HCT116 (cell line): ENCODE results near the gene SLC38A9. TPM values are rescaled to one million over a fixed set of nuclear protein-coding genes. Genes with fewer than 3 reads are reported as not detected.

Experiments
- ATAC-seq: fragments of 200-7000 bp; cut with Tn5 transposase; 2 replicates; pipeline ENCODE4 v1.9.1; 2020; ENCODE audit warnings: mild to moderate bottlenecking, moderate library complexity
- BruUV-seq: library from RNA; stranded (reverse); fragments of 400-500 nt; replicated peaks from 2 replicates; lab custom pipeline; 2021; lab: Mats Ljungman, UMichigan
- CTCF ChIA-PET: fragments of 300-600 bp; sonication (Branson Sonifier 250); formaldehyde crosslinking; loops from one replicate; lab custom pipeline; 2021; ENCODE audit warnings: antibody characterized with exemption; lab: Charles Lee
- POLR2A ChIA-PET: fragments of 300-600, 350-600 bp; sonication (Branson Sonifier 250); formaldehyde crosslinking; loops from one replicate; lab custom pipeline; 2021; ENCODE audit warnings: antibody characterized with exemption; lab: Charles Lee
- RAD21 ChIA-PET, 2 experiments: fragments of 300-600 bp; sonication (Branson Sonifier 250); formaldehyde crosslinking; loops; one replicate each; lab custom pipeline; 2023; ENCODE audit warnings: low total read pairs in 2 of 2; ENCODE audit not compliant: uncharacterized antibody in 2 of 2, unreplicated experiment in 2 of 2, low non-redundant PET in 1 of 2; lab: Charles Lee
- DNase-seq: peaks from one replicate; pipeline ENCODE4 v3.0.0-alpha.2; 2010; ENCODE audit warnings: low read depth, low spot score
- H2AFZ ChIP-seq: fragments of 200-600 bp; shearing (Covaris generic), sonication (generic); 2 replicates; pipeline ENCODE4 v1.6.1; 2017; ENCODE audit warnings: low read depth, mixed run types, mixed read lengths, antibody characterized with exemption, low read length; ENCODE audit not compliant: poor library complexity, severe bottlenecking
- H3K27ac ChIP-seq: 2 replicates; pipeline ENCODE4 v1.5.1; 2012; ENCODE audit warnings: low read depth, low read length
- H3K27me3 ChIP-seq: fragments of 200-600 bp; sonication (generic); 2 replicates; pipeline ENCODE4 v1.6.1; 2016; ENCODE audit warnings: mixed run types, low read length, mixed read lengths; ENCODE audit not compliant: insufficient read depth
- H3K36me3 ChIP-seq, 2 experiments: fragments of 200-500 bp in 1 of 2; fragments of 200-600 bp in 1 of 2; sonication (Bioruptor generic) in 1 of 2; sonication (generic) in 1 of 2; 2 replicates each; pipeline versions ENCODE4 v1.5.1 to v1.6.1; 2014 to 2016; ENCODE audit warnings: low read length in 2 of 2, inconsistent platforms in 1 of 2, mixed read lengths in 1 of 2, mixed run types in 1 of 2; ENCODE audit not compliant: insufficient read depth in 2 of 2, control insufficient read depth in 1 of 2
- H3K4me1 ChIP-seq, 2 experiments: fragments of 200-600 bp in 1 of 2; sonication (generic) in 1 of 2; 2 replicates each; pipeline versions ENCODE4 v1.5.1 to v1.6.1; 2012 to 2017; ENCODE audit warnings: low read length in 2 of 2, inconsistent platforms in 1 of 2, mild to moderate bottlenecking in 1 of 2, mixed read lengths in 1 of 2, mixed run types in 1 of 2, moderate library complexity in 1 of 2; ENCODE audit not compliant: insufficient read depth in 2 of 2, control insufficient read depth in 1 of 2
- H3K4me2 ChIP-seq: fragments of 200-600 bp; sonication (generic); 2 replicates; pipeline ENCODE4 v1.6.1; 2017; ENCODE audit warnings: mixed run types, low read length, mixed read lengths
- H3K4me3 ChIP-seq, 2 experiments: fragments of 200-600 bp in 1 of 2; sonication (generic) in 1 of 2; replicated peaks in 1 of 2; 2 replicates each; pipeline ENCODE4 v1.5.1; 2011 to 2016; ENCODE audit warnings: low read length in 2 of 2, control low read depth in 1 of 2, low read depth in 1 of 2, mild to moderate bottlenecking in 1 of 2, mixed read lengths in 1 of 2, mixed run types in 1 of 2
- H3K79me2 ChIP-seq: fragments of 200-600 bp; sonication (generic); 2 replicates; pipeline ENCODE4 v1.6.1; 2017; ENCODE audit warnings: mild to moderate bottlenecking, mixed run types, low read length, moderate library complexity, mixed read lengths; ENCODE audit not compliant: insufficient read depth
- H3K9ac ChIP-seq: fragments of 200-600 bp; sonication (generic); 2 replicates; pipeline ENCODE4 v1.6.1; 2016; ENCODE audit warnings: low read length, mixed read lengths
- H3K9me2 ChIP-seq: fragments of 200-600 bp; sonication (generic), shearing (Covaris generic); 2 replicates; pipeline ENCODE4 v1.6.1; 2017; ENCODE audit warnings: mixed run types, mild to moderate bottlenecking, moderate library complexity; ENCODE audit not compliant: insufficient read depth
- H3K9me3 ChIP-seq, 2 experiments: fragments of 200-500 bp in 1 of 2; fragments of 200-600 bp in 1 of 2; sonication (Bioruptor generic) in 1 of 2; sonication (generic) in 1 of 2; 2 replicates each; pipeline ENCODE4 v1.6.1; 2014 to 2017; ENCODE audit warnings: low read length in 2 of 2, mixed read lengths in 2 of 2, inconsistent platforms in 1 of 2, low read depth in 1 of 2, mild to moderate bottlenecking in 1 of 2, mixed run types in 1 of 2, moderate library complexity in 1 of 2; ENCODE audit not compliant: control insufficient read depth in 1 of 2, insufficient read depth in 1 of 2
- H4K20me1 ChIP-seq: fragments of 200-600 bp; sonication (generic), shearing (Covaris generic); 2 replicates; pipeline ENCODE4 v1.6.1; 2017; ENCODE audit warnings: mixed run types, mild to moderate bottlenecking, moderate library complexity; ENCODE audit not compliant: insufficient read depth
- CEBPB ChIP-seq: IDR thresholded peaks from 2 replicates; pipeline ENCODE4 v1.6.1; 2012; ENCODE audit warnings: low read depth
- EZH2 ChIP-seq: fragments of 200-600 bp; sonication (generic); IDR thresholded peaks from 2 replicates; pipeline ENCODE4 v1.6.1; 2017; ENCODE audit warnings: antibody characterized with exemption, mixed run types
- EZH2phosphoT487 ChIP-seq: fragments of 200-600 bp; IDR thresholded peaks from 2 replicates; pipeline ENCODE4 v1.6.1; 2018; ENCODE audit warnings: antibody characterized with exemption, borderline replicate concordance
- JUND ChIP-seq: IDR thresholded peaks from 2 replicates; pipeline ENCODE4 v1.6.1; 2012
- POLR2A ChIP-seq: IDR thresholded peaks from 2 replicates; pipeline ENCODE4 v1.7.0; 2011; ENCODE audit warnings: borderline replicate concordance; ENCODE audit not compliant: insufficient read depth, insufficient read length; ENCODE audit errors: extremely low read depth
- POLR2AphosphoS5 ChIP-seq: IDR thresholded peaks from 2 replicates; pipeline ENCODE4 v1.6.1; 2011; ENCODE audit warnings: mild to moderate bottlenecking, low read depth, low read length, moderate library complexity
- RAD21 ChIP-seq: IDR thresholded peaks from 2 replicates; pipeline ENCODE4 v1.6.1; 2012; ENCODE audit warnings: low read depth, mild to moderate bottlenecking
- REST ChIP-seq: IDR thresholded peaks from 2 replicates; pipeline ENCODE4 v1.6.1; 2012; ENCODE audit warnings: low read depth
- SIN3A ChIP-seq: IDR thresholded peaks from 2 replicates; pipeline ENCODE4 v1.6.1; 2012; ENCODE audit warnings: low read depth
- SRF ChIP-seq: IDR thresholded peaks from 2 replicates; pipeline ENCODE4 v1.6.1; 2012; ENCODE audit warnings: low read depth
- TCF7L2 ChIP-seq: IDR thresholded peaks from 2 replicates; pipeline ENCODE4 v1.7.0; 2011; ENCODE audit warnings: borderline replicate concordance, inconsistent platforms; ENCODE audit not compliant: insufficient read depth, insufficient read length; ENCODE audit errors: extremely low read depth
- ZBTB33 ChIP-seq: IDR thresholded peaks from 2 replicates; pipeline ENCODE4 v1.6.1; 2011; ENCODE audit warnings: mild to moderate bottlenecking, low read length, moderate library complexity; ENCODE audit not compliant: insufficient replicate concordance; ENCODE audit errors: extremely low read depth
- ZNF274 ChIP-seq: fragments of 200-500 bp; sonication (Bioruptor generic); IDR thresholded peaks from 2 replicates; pipeline ENCODE4 v1.6.1; 2014; ENCODE audit warnings: mild to moderate bottlenecking, low read depth, low read length, inconsistent platforms
- intact Hi-C: fragments of 100-400 bp; cut with micrococcal nuclease; formaldehyde crosslinking; loops from 2 replicates; pipeline ENCODE4 v1.10.0; 2022
- total RNA-seq: library from RNA; stranded (reverse); gene quantifications from one replicate; pipeline ENCODE4 v1.2.1, GENCODE V29; 2021; ENCODE audit not compliant: unreplicated experiment

SLC38A9 gene
- total RNA-seq, 1 experiment from 2014 or later, result 12.6 TPM

GRCh38 chr5:55711507-55712022 lies 559 bp downstream of the SLC38A9 start:
- ChIA-PET POLR2A (no interaction called here), CTCF (no interaction called here), RAD21 (no interaction called here)
- H3K27me3 ChIP-seq, result no peaks in the 10 kb centered on the region
- no peak for TF ChIP-seq SIN3A
- ATAC-seq (no peak), DNase-seq (no peak)
- no peaks in the 10 kb centered on the region for H3K9me3 ChIP-seq
- no peaks in the 10 kb centered on the region for H3K9me2 ChIP-seq
- H3K36me3 ChIP-seq, result no peaks in the 10 kb centered on the region
- no peak overlapping the region for H2AFZ ChIP-seq
- H3K27ac ChIP-seq, result no peak overlapping the region; the same call in 1 of the 2 replicates
- peak overlapping the region; percentile 87 for H3K4me2 ChIP-seq
- BruUV-seq, result TSS peak; percentile 64
- peaks cover 6 to 14% of the 10 kb centered on the region in 2 experiments; a peak in 2 of 4 replicates for H3K4me1 ChIP-seq
- H3K79me2 ChIP-seq, result no peaks in the 10 kb centered on the region
- peak overlapping the region; percentile 76 for H3K9ac ChIP-seq
- intact Hi-C loops, result loop anchor here (5.0 kb wide), 2 partner anchors 211 to 491 kb away; no protein-coding TSS in a partner anchor
- peak overlapping the region; percentile 93 to 97 for H3K4me3 ChIP-seq
- H4K20me1 ChIP-seq, result no peaks in the 10 kb centered on the region

GRCh38 chr5:55708732-55709131 lies 3.4 kb downstream of the SLC38A9 start:
- H3K9me2 ChIP-seq, result no peaks in the 10 kb centered on the region
- RAD21 ChIA-PET, result no interaction called here
- H3K27me3 ChIP-seq, result no peaks in the 10 kb centered on the region
- no peaks in the 10 kb centered on the region for H3K79me2 ChIP-seq
- no peaks in the 10 kb centered on the region for H3K9me3 ChIP-seq
- intact Hi-C loops, result no loop called here
- ATAC-seq (no peak), DNase-seq (no peak)
- H2AFZ ChIP-seq, result no peak overlapping the region
- no peak overlapping the region for H3K27ac ChIP-seq
- POLR2A ChIA-PET, result no interaction called here
- no peaks in the 10 kb centered on the region for H3K36me3 ChIP-seq
- BruUV-seq, result TSS peak; percentile 29
- no peak overlapping the region for H3K4me2 ChIP-seq
- no peak overlapping the region for H3K4me3 ChIP-seq
- no peaks in the 10 kb centered on the region for H4K20me1 ChIP-seq
- CTCF ChIA-PET, result no interaction called here
- peaks cover 4 to 14% of the 10 kb centered on the region in 2 experiments; a peak in 2 of 4 replicates for H3K4me1 ChIP-seq
- H3K9ac ChIP-seq, result no peak overlapping the region
- no peak for TF ChIP-seq CEBPB
- TF ChIP-seq RAD21, result no peak
- TF ChIP-seq POLR2A, result no peak
- no peak for TF ChIP-seq EZH2
- TF ChIP-seq ZNF274, result no peak
- no peak for TF ChIP-seq ZBTB33
- no peak for TF ChIP-seq TCF7L2
- no peak for TF ChIP-seq REST
- no peak for TF ChIP-seq JUND
- no peak for TF ChIP-seq SRF
- TF ChIP-seq EZH2phosphoT487, result no peak
- TF ChIP-seq POLR2AphosphoS5, result no peak
